B cell (primary cell): Measurements from ENCODE around the gene MOSPD3. TPM values are rescaled to one million over a fixed set of nuclear protein-coding genes. Genes with fewer than 3 reads are reported as not detected.

ENCODE experiments used
- ATAC-seq: fragments of 200-7000 bp; cut with Tn5 transposase; one replicate; pipeline ENCODE4 v1.10.0; 2021; ENCODE audit warnings: low read depth, mild to moderate bottlenecking, moderate number of reproducible peaks, moderate library complexity
- CTCF ChIA-PET: fragments of 350-600 bp; sonication (Branson Sonifier 250); formaldehyde crosslinking; loops from one replicate; lab custom pipeline; 2021; ENCODE audit warnings: antibody characterized with exemption, inconsistent platforms; lab: Charles Lee
- POLR2A ChIA-PET: fragments of 350-600 bp; sonication (Branson Sonifier 250); formaldehyde crosslinking; loops from one replicate; lab custom pipeline; 2021; ENCODE audit warnings: antibody characterized with exemption; lab: Charles Lee
- DNase-seq: peaks from one replicate; pipeline ENCODE4 v3.0.0; 2013
- H2AFZ ChIP-seq: 2 replicates; pipeline ENCODE4 v1.6.1; 2012; ENCODE audit warnings: mild to moderate bottlenecking, low read depth, low read length; ENCODE audit not compliant: insufficient read depth, poor library complexity, severe bottlenecking
- H3K27ac ChIP-seq, 2 donors: 1 replicate in 1 of 2; 2 replicates in 1 of 2; pipeline ENCODE4 v1.5.1; 2012 to 2013; ENCODE audit warnings: low read length in 2 of 2, mild to moderate bottlenecking in 2 of 2, moderate library complexity in 1 of 2
- H3K27me3 ChIP-seq, 4 experiments: fragments of 200-600 bp in 1 of 4; sonication (generic) in 1 of 4; replicated peaks in 1 of 4; 1 replicate in 2 of 4; 2 replicates in 2 of 4; pipeline versions ENCODE4 v1.6.1 to v1.7.0; 2013 to 2016; ENCODE audit warnings: low read length in 3 of 4, mild to moderate bottlenecking in 2 of 4, mixed read lengths in 1 of 4, moderate library complexity in 1 of 4; ENCODE audit not compliant: insufficient read depth in 4 of 4, control insufficient read depth in 3 of 4; ENCODE audit errors: control extremely low read depth in 1 of 4
- H3K36me3 ChIP-seq, 2 experiments: replicated peaks in 1 of 2; 1 replicate in 1 of 2; 2 replicates in 1 of 2; pipeline versions ENCODE4 v1.6.1 to v1.7.1; 2013; ENCODE audit warnings: low read length in 1 of 2; ENCODE audit not compliant: insufficient read depth in 2 of 2, control insufficient read depth in 1 of 2; ENCODE audit errors: control extremely low read depth in 1 of 2, extremely low read depth in 1 of 2
- H3K4me1 ChIP-seq, 2 donors: fragments of 200-600 bp in 1 of 2; sonication (generic) in 1 of 2; 1 replicate in 1 of 2; 2 replicates in 1 of 2; pipeline versions ENCODE4 v1.5.1 to v1.6.1; 2013 to 2017; ENCODE audit warnings: low read length in 2 of 2; ENCODE audit not compliant: control insufficient read depth in 2 of 2, insufficient read depth in 2 of 2
- H3K4me2 ChIP-seq: replicated peaks from 2 replicates; pipeline ENCODE3; 2012; ENCODE audit warnings: mild to moderate bottlenecking, low read depth, low read length; ENCODE audit not compliant: poor library complexity, severe bottlenecking
- H3K4me3 ChIP-seq, 5 experiments: fragments of 200-600 bp in 1 of 5; sonication (generic) in 1 of 5; 1 replicate in 3 of 5; 2 replicates in 2 of 5; pipeline versions ENCODE4 v1.5.1 to v1.7.0; 2011 to 2016; ENCODE audit warnings: low read length in 4 of 5, mild to moderate bottlenecking in 4 of 5, low read depth in 2 of 5, control low read depth in 1 of 5, moderate library complexity in 1 of 5; ENCODE audit not compliant: insufficient read depth in 1 of 5; ENCODE audit errors: control extremely low read depth in 1 of 5, extremely low read depth in 1 of 5
- H3K79me2 ChIP-seq: fragments of 200-600 bp; sonication (generic); one replicate; pipeline ENCODE4 v1.6.0; 2016; ENCODE audit warnings: low read length; ENCODE audit not compliant: control insufficient read depth, insufficient read depth
- H3K9ac ChIP-seq: fragments of 200-600 bp; sonication (generic); 2 replicates; pipeline ENCODE4 v1.6.1; 2017; ENCODE audit warnings: mild to moderate bottlenecking, low read length, moderate library complexity
- H3K9me3 ChIP-seq, 3 donors: one replicate each; pipeline versions ENCODE4 v1.6.1 to v1.7.1; 2013; ENCODE audit warnings: low read length in 2 of 3; ENCODE audit not compliant: control insufficient read depth in 2 of 3, insufficient read depth in 1 of 3; ENCODE audit errors: control extremely low read depth in 1 of 3
- H4K20me1 ChIP-seq: 2 replicates; pipeline ENCODE4 v1.6.0; 2012; ENCODE audit warnings: mild to moderate bottlenecking, low read length; ENCODE audit not compliant: insufficient read depth, control insufficient read depth, poor library complexity, severe bottlenecking
- H3K27ac Mint-ChIP-seq: one replicate; pipeline ENCODE4 v1.8.0; 2021; ENCODE audit warnings: mixed read lengths
- H3K27me3 Mint-ChIP-seq: one replicate; pipeline ENCODE4 v1.8.0; 2021; ENCODE audit warnings: mixed read lengths
- H3K4me1 Mint-ChIP-seq: one replicate; pipeline ENCODE4 v1.8.0; 2021; ENCODE audit warnings: mixed read lengths
- H3K4me3 Mint-ChIP-seq: one replicate; pipeline ENCODE4 v1.8.0; 2021; ENCODE audit warnings: mixed read lengths
- H3K9me3 Mint-ChIP-seq: one replicate; pipeline ENCODE4 v1.8.0; 2022; ENCODE audit warnings: mixed read lengths; ENCODE audit not compliant: insufficient read depth
- CTCF ChIP-seq: fragments of 200-600 bp; IDR thresholded peaks from one replicate; pipeline ENCODE4 v1.8.0; 2022; ENCODE audit warnings: antibody characterized with exemption, mild to moderate bottlenecking
- EZH2 ChIP-seq: IDR thresholded peaks from 2 replicates; pipeline ENCODE4 v1.6.1; 2012; ENCODE audit warnings: borderline replicate concordance, low read depth, mild to moderate bottlenecking, moderate library complexity, low read length; ENCODE audit not compliant: insufficient read depth, poor library complexity, severe bottlenecking
- WGBS: methylation state at CpG from one replicate; pipeline ENCODE4 v1.1.5; 2013; ENCODE audit warnings: missing lambda C conversion rate; ENCODE audit not compliant: insufficient coverage; 5-methylcytosine and 5-hydroxymethylcytosine counted together
- intact Hi-C: fragments of 100-400 bp; cut with micrococcal nuclease; formaldehyde crosslinking; loops from one replicate; pipeline ENCODE4 v1.10.0; 2022
- polyA plus RNA-seq: library from polyadenylated mRNA; depleted of rRNA; stranded (reverse); fragments of >200 nt; gene quantifications from 2 replicates; pipeline ENCODE4 v1.2.3, GENCODE V29; 2012
- total RNA-seq, 2 donors: library from RNA; stranded (reverse); fragments of 120-200 nt in 1 of 2; gene quantifications; 1 replicate in 1 of 2; 2 replicates in 1 of 2; pipeline versions ENCODE4 v1.2.3 to v1.2.4, GENCODE V29; 2013 to 2022

MOSPD3 gene
- total and polyA plus RNA-seq, 2 donors (not counting 1 experiment from before 2014, with no cell fraction given), result 18.8 to 19.2 TPM

- Histone ChIP-seq H4K20me1 (no peaks in the 10 kb centered on the region), H3K27me3 (no peaks in the 10 kb centered on the region), H3K27ac (no peak overlapping the region), H3K4me1 (peaks cover 13 to 19% of the 10 kb centered on the region in 2 donors), H3K4me2 (peak overlapping the region; percentile 96), H3K4me3 (no peak overlapping the region), H3K79me2 (no peaks in the 10 kb centered on the region), H2AFZ (no peak overlapping the region), H3K9me3 (no peaks in the 10 kb centered on the region), H3K9ac (no peak overlapping the region), H3K36me3 (peaks cover 0 to 3% of the 10 kb centered on the region in 2 experiments)
- ATAC-seq, result no peak
- no peak for DNase-seq
- CTCF ChIA-PET, result interaction anchor here (0.7 to 3.2 kb wide), 10 partner anchors 11 to 177 kb away, joined by 3 to 26 read pairs (median 7); partner anchors contain the start of genes GIGYF1, POP7 and PPP1R35
- POLR2A ChIA-PET, result interaction anchor here (0.6 to 2.6 kb wide), 5 partner anchors 8 to 182 kb away, joined by 3 to 26 read pairs (median 5); partner anchors contain the start of genes FBXO24 and LRCH4
- H3K27me3 Mint-ChIP-seq, result no peaks in the 10 kb centered on the region
- peaks cover 18% of the 10 kb centered on the region for H3K4me1 Mint-ChIP-seq
- 88% methylated on average over 12 of the region's 13 CpGs for WGBS
- no peak overlapping the region for H3K27ac Mint-ChIP-seq
- no peak for TF ChIP-seq EZH2
- no peak for TF ChIP-seq CTCF
- H3K9me3 Mint-ChIP-seq, result no peaks in the 10 kb centered on the region
- peak overlapping the region; percentile 78 for H3K4me3 Mint-ChIP-seq
- intact Hi-C loops, result loop anchor here (2.0 to 10.0 kb wide), 3 partner anchors 185 to 631 kb away; partner anchors contain the start of genes COPS6, FIS1, MEPCE and ZCWPW1
Observed at GRCh38 chr7:100613412-100614175, 1.3 kb downstream of the MOSPD3 start.
